Tracheal epithelial cell (primary cell): Measurements from ENCODE around the gene ZNF804B. TPM values are rescaled to one million over a fixed set of nuclear protein-coding genes. Genes with fewer than 3 reads are reported as not detected.

Experiments
- total RNA-seq: library from RNA; depleted of rRNA; stranded (reverse); fragments of >200 nt; gene quantifications from 2 replicates; pipeline ENCODE4 v1.2.1, GENCODE V29; 2014

ZNF804B gene
- not detected in 2 replicates for total RNA-seq

GRCh38 chr7:88759230-88760135 is at the start of gene ZNF804B:
Gene ZNF804B, plus strand, starts transcription at chr7:88759700. Its CDS starts 277 bp downstream, at chr7:88759977.

DNA sequence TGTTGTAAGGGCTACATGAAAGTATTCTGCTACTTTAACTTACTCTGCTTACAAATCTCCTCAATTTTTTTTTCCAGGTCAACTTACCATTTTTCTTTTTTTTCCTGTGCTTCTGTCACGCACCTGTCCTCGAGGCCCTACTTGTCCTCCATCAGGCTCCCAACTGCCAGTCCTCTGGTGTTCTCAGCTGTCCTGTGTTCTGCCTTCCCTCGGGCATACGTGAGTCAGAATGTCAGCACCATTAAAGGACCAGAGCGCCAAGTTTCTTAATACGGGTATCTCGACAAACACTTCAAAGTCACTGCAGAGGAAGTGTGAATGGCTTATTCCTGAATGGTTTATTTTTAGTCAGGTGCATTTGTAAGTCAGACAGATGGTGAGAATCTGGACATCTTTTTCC is 36.1 kb downstream of the ZNF804B start, which contains the start of gene TEX47:
TEX47 (minus strand) TSS at position 185 of the 400 bp plus-strand sequence. CDS start 795 bp downstream, outside the sequence.

Other genes with a start within 250 kb of the ZNF804B start
- not detected in 2 replicates for gene TEX47, start 36.0 kb downstream of the ZNF804B start, total RNA-seq